NCI-H128 (cell line): ENCODE data around the gene MAFG.
A peak's percentile ranks its signal among the peaks of the same experiment; 100 is the strongest.
"Not testable (repeated sequence)": the region's sequence is repeated elsewhere in the genome, so short reads cannot be mapped to it uniquely, and the experiment has no call there.

Experiments
- DNase-seq: peaks from one replicate; lab custom pipeline; 2025; ENCODE audit not compliant: unreplicated experiment; lab: John Stamatoyannopoulos, UW

MAFG gene

DNA sequence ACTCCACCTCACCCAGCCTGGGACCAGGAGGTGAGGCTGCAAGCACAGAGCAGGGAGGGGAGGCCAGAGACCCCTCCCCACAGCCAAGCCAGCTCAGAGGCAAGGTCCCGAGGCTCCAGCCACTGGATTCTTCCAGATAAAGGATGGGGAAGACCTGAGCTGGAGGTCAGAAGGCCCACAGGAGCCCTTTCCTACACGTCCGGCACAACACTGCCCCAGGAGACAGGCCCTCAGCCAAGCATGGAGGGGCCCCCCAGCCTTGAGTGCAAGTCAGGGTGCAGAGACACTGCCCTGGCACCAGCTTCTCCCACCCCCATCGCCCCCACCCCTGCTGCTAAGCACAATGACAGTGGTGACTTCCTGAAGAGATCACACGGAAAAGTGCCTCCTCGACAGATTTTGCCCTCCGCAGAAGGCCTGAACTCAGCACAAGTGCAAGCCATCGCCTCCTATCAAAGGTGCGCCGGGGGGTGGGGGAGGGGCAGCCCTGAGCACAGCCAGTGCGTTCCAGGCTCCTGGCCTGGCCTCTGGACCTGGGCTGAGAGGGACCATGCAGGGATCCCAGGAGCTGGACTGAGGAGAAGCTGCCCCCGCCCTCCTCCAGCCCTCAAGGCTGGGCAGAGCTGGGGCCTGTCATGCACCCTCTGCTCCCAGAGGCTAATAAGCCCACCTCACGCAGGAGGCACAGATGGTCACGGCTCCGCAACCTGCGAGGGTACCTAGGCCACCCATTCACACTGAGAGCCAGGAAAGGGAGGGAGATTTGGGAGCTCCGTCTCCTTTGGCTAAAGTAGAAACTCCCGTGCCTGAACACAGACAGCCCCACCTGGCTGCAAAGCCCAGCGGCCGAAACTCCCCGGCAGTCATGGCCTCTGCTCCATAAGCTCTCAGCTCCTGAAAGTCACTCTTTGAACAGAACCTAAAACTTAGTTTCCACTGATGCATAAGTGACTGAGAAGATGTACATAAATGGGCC, 2.7 kb downstream of the MAFG start:
- DNase-seq: no peak

DNA sequence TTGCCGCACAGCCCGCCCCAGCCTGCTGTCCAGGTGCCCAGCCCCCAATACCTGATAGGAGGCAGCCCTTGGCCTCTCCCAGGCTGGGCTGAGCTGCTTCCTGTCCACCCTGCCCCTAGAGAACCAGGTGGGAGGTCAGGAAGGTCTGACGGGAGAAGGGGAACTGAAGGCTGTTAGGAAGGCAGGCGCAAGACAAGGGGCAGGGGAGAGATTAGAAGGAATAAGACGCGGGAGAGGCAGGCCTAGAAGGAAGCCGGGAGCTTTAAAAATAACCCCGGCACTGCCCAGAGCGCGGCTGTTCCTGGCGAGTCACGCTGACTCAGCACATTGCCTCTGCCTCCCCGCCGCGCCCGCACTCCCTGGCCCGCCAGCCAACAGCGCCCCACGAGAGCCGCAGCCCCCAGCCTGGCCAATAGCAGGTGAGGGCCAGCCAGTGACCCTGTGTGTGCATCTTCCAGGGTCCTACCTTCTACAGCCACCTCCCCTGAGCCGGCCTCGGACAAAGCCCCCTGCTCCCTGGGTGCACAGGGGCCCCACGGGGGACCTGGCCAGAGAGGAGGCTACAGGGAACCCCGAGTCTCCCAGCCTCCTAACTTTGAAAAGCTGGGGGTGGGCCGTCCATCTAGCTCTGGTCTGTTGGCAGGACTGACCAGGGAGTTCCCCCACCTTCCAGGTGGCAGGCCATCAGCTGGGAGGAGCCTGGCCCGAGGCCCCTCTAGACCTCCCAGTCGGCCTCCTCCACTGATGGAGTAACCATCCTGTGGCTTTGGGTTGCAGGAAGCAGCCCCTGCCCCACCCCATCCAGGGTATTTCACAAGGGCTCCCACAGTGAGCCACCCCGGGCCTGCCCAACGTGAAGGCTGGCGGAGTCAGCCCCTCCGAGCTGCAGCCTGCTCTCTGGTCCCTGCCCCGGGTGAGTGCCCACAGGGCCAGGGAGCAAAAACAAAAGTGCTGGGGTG, 4.0 kb downstream of the MAFG start:
- no peak for DNase-seq

DNA sequence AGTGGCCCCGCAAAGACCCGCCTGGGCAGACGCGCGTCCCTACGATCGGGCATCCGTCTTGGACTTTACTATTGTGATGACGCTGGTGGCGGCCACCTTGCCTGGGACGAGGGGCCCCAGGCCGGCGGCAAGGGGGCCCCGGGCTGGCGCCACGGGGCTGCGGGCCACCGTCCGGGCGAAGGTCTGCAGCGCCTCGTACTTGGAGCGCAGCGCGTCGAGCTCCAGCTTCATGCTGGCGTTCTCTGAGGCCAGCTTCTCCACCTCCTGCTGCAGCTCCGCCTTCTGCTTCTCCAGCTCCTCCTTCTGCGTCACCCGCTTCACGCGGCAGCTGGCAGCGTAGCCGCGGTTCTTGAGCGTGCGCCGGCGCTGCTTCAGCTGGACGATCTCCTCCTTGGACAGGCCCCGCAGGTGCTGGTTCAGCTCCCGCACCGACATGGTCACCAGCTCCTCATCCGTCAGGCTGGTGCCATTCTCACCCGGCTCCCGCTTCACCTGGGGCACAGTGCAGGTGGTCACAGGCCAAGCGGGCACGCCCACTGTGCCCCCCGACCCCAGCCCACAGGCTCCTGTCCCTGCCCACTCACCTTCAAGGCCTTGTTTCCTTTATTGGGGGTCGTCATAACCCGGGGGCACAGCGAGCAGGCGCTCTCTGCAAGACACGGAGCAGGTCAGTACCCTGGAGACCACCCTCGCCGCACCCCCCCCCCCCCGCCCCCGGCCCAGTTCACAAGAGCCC, 4.8 kb downstream of the MAFG start:
- no peak for DNase-seq

- no peak for DNase-seq
These were observed 5.5 kb downstream of the MAFG start for GRCh38 chr17:81921996-81922565.

DNA sequence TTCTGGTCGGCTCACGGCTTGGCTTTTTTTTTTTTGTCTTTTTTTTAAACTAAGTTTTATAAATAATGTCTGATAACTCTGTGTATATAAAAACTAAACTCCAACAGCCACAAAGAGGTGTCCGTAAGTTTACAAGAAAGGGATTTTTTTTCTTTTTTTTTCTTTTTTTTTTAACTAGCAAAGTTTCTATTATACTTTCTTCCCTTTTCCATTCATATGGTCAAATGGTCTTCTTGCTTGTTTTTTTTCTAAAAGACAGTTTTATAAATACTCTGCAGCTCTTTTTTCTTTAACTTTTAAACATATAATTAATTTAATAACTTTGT, 6.0 kb downstream of the MAFG start:
- no peak for DNase-seq

- no peak for DNase-seq
These were observed 6.7 kb downstream of the MAFG start for GRCh38 chr17:81920612-81921536.

DNA sequence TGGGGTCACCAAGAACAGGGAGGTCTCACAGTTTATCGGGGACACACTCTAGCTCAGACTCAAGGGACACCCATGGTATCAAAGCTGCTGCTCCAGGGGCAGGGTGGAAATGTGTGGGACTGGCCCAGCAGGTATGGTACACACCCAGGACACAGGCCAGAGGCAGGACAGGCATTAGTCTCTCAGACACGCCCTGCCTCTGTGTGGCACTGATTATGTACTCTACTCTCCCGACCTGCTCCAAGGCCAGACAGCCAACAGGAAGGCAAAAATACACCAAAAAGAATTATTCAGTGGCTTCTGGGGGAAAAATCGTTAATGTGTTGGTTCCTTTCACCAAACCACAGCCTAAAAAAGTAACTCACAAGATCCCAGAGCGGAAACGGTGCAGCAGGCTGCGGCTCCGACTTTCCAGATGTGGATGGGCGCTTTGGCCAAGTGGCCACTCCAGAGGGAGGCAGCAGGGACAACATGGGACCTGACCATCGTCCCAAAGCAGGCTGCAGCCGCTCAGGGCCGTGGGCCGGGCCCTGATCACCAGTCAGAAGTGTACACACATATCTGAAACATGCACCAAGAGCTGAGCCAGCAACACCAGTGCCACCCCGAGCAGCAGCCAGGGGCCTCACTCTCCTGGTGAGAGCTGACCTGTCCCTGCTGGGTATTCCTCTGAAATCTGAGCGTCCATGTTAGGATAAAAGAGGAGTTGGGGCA, 8.5 kb downstream of the MAFG start:
- DNase-seq: no peak

GRCh38 chr17:81918333-81918669, 9.2 kb downstream of the MAFG start:
- not testable (repeated sequence) for DNase-seq

- DNase-seq: peak; percentile 16
These were observed 9.8 kb downstream of the MAFG start, which contains the start of gene SIRT7 for GRCh38 chr17:81917565-81918332. Gene SIRT7 (minus strand): TSS chr17:81918176. CDS start chr17:81918131, 45 bp downstream.

GRCh38 chr17:81916234-81917001, 11.1 kb downstream of the MAFG start:
- DNase-seq: no peak

DNA sequence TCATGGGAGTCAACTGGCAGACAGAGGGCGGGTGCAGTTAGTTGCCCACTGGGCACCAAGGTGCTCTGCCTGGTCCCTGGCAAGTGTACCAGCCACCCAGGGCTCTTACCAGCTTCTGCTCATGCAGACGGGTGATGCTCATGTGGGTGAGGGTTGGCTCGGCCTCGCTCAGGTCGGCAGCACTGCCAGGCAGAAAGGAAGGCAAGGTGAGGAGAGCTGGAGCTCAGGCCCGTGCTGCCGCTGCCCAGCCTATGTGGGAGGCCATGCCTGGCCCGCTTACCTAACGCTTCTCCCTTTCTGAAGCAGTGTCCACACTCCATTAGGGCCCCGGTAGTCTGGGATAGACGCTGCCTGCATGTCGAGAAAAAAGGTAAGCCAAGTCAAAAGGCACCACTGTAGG, 12.2 kb downstream of the MAFG start:
- DNase-seq: no peak

DNA sequence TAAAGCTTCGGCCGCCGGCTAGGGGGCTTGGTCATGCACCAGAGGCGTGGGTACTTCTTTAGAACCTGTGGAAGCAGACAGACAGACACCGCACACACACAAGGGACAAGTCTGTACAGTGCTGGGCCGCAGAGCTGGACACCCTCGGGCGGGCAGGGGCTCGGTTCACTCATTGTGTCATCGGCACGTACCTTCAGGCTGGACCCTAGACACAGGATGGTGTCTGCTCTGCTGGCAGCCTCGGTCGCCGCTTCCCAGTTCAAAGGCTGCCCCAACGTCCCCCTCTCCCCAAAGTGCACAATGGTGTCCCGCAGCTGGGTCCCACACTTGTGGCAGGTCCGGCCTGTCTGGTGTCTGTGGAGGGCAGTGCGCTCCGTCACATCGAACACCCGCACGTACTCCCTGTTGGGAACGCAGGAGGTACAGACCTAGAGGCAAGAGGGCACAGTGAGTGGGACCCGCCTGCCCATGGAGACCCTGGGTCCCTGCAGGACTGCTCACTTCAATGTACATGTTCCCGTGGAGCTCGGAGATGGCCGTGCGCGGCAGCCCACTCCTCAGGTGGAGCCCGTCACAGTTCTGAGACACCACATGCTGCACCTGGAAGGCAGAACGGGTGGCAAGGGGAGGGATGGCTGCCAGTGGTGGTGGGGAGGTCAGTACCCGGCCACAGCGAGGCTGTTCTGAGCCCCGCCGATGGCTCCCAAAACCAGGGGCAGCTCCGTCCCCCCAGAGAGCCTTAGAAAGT, 13.3 kb downstream of the MAFG start:
- no peak for DNase-seq

GRCh38 chr17:81913394-81914102, 14.0 kb downstream of the MAFG start:
- no peak for DNase-seq

- no peak for DNase-seq
These were observed 14.9 kb downstream of the MAFG start for GRCh38 chr17:81912441-81913309.

DNA sequence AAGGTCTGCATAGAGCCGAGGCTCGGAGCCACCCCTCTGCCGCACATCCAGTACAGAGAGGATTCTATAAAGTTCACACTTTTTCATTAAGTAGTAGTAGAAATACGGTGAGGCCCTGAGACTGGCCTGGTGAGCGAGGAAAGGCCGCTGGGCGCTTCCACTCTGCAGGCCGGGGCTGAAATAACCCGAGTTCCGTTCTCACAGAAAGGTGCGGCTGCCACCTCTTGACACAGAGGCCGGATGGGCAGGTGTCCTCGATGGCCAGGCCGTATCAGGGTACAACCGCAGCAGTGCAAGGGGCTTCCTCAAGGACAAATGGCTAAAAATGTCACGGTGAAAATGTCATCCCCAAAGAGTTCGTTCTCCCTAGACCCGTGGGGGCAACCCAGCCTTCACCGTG, 15.6 kb downstream of the MAFG start:
- no peak for DNase-seq
